AG08396 (cell line): ENCODE data around the gene FOXN3.

Source experiments
- DNase-seq: peaks from one replicate; pipeline ENCODE4 v3.0.0; 2012; ENCODE audit warnings: low spot score, mixed read lengths

Gene FOXN3

GRCh38 chr14:89382901-89383845 is 33.9 kb downstream of the FOXN3 start:
- no peak for DNase-seq

- DNase-seq = no peak
These were observed 34.5 kb downstream of the FOXN3 start for GRCh38 chr14:89382487-89382886.

GRCh38 chr14:89379891-89380820 is 36.9 kb downstream of the FOXN3 start:
- no peak for DNase-seq

- no peak for DNase-seq
These were observed 38.0 kb downstream of the FOXN3 start for GRCh38 chr14:89379006-89379405.

GRCh38 chr14:89378119-89378518 is 38.9 kb downstream of the FOXN3 start:
- DNase-seq = peak; percentile 50

- DNase-seq = no peak
These were observed 39.5 kb downstream of the FOXN3 start for GRCh38 chr14:89377544-89377943.

GRCh38 chr14:89374908-89375307 is 42.1 kb downstream of the FOXN3 start:
- no peak for DNase-seq

- DNase-seq = no peak
These were observed 43.8 kb downstream of the FOXN3 start for GRCh38 chr14:89373185-89373584.

GRCh38 chr14:89372512-89372883 is 44.5 kb downstream of the FOXN3 start:
- no peak for DNase-seq

- DNase-seq = no peak
These were observed 45.2 kb downstream of the FOXN3 start for GRCh38 chr14:89371585-89372511.

GRCh38 chr14:89370781-89371180 is 46.3 kb downstream of the FOXN3 start:
- no peak for DNase-seq

GRCh38 chr14:89370381-89370780 is 46.7 kb downstream of the FOXN3 start:
- no peak for DNase-seq

GRCh38 chr14:89369656-89370055 is 47.4 kb downstream of the FOXN3 start:
- no peak for DNase-seq

GRCh38 chr14:89368490-89369477 is 48.2 kb downstream of the FOXN3 start:
- DNase-seq = no peak

GRCh38 chr14:89367779-89368120 is 49.3 kb downstream of the FOXN3 start:
- no peak for DNase-seq

GRCh38 chr14:89366864-89367778 is 49.9 kb downstream of the FOXN3 start:
- DNase-seq = no peak

- DNase-seq = no peak
These were observed 51.8 kb downstream of the FOXN3 start for GRCh38 chr14:89365061-89365801.

- DNase-seq = no peak
These were observed 52.7 kb downstream of the FOXN3 start for GRCh38 chr14:89364316-89364715.

GRCh38 chr14:89360277-89360676 is 56.8 kb downstream of the FOXN3 start:
- no peak for DNase-seq
